ENCODE results near the gene RREB1.

DNA sequence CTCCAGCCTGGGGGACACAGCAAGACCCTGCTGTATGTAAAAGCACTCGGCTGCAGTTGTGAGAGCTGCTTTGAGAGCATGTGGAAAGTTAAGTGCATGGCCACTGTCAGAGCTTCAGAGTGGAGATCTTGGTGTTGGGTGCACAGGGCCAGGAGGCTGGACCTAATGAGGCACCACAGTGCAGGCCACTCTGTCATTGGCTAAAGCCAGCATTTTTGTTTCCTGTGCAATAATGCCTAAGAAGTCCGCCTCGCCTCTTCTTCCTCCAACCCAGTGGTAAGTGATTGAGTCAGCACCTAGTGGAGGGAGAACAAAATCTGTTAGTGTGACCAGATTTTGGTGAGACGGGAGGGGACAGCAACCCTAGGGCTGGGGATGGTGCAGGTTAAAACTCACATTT is 144.6 kb downstream of the RREB1 start:
- TF ChIP-seq, protein P1, sequence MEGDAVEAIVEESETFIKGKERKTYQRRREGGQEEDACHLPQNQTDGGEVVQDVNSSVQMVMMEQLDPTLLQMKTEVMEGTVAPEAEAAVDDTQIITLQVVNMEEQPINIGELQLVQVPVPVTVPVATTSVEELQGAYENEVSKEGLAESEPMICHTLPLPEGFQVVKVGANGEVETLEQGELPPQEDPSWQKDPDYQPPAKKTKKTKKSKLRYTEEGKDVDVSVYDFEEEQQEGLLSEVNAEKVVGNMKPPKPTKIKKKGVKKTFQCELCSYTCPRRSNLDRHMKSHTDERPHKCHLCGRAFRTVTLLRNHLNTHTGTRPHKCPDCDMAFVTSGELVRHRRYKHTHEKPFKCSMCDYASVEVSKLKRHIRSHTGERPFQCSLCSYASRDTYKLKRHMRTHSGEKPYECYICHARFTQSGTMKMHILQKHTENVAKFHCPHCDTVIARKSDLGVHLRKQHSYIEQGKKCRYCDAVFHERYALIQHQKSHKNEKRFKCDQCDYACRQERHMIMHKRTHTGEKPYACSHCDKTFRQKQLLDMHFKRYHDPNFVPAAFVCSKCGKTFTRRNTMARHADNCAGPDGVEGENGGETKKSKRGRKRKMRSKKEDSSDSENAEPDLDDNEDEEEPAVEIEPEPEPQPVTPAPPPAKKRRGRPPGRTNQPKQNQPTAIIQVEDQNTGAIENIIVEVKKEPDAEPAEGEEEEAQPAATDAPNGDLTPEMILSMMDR (IDR thresholded peaks at IDR 0.05; ENCODE audit: insufficient read depth, low read length), result no peak
- TF ChIP-seq POLR2AphosphoS5 (IDR thresholded peaks at IDR 0.05; ENCODE audit: low read depth) (no peak; the same call in none of the 2 replicates), GABPA (IDR thresholded peaks at IDR 0.05; ENCODE audit: low read depth) (no peak), SPI1 (IDR thresholded peaks at IDR 0.05; ENCODE audit: borderline replicate concordance, low read depth) (no peak)
- TF ChIP-seq, protein P2, sequence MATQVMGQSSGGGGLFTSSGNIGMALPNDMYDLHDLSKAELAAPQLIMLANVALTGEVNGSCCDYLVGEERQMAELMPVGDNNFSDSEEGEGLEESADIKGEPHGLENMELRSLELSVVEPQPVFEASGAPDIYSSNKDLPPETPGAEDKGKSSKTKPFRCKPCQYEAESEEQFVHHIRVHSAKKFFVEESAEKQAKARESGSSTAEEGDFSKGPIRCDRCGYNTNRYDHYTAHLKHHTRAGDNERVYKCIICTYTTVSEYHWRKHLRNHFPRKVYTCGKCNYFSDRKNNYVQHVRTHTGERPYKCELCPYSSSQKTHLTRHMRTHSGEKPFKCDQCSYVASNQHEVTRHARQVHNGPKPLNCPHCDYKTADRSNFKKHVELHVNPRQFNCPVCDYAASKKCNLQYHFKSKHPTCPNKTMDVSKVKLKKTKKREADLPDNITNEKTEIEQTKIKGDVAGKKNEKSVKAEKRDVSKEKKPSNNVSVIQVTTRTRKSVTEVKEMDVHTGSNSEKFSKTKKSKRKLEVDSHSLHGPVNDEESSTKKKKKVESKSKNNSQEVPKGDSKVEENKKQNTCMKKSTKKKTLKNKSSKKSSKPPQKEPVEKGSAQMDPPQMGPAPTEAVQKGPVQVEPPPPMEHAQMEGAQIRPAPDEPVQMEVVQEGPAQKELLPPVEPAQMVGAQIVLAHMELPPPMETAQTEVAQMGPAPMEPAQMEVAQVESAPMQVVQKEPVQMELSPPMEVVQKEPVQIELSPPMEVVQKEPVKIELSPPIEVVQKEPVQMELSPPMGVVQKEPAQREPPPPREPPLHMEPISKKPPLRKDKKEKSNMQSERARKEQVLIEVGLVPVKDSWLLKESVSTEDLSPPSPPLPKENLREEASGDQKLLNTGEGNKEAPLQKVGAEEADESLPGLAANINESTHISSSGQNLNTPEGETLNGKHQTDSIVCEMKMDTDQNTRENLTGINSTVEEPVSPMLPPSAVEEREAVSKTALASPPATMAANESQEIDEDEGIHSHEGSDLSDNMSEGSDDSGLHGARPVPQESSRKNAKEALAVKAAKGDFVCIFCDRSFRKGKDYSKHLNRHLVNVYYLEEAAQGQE (IDR thresholded peaks at IDR 0.05; ENCODE audit: insufficient replicate concordance, low read depth), result no peak
